Liver (tissue), 9 donors: Measurements from ENCODE around the gene TMCC2. TPM values are rescaled to one million over a fixed set of nuclear protein-coding genes. Genes with fewer than 3 reads are reported as not detected.

ENCODE experiments used
- DNase-seq: peaks from one replicate; pipeline ENCODE4 v3.0.0-alpha.2; 2017; ENCODE audit warnings: low spot score
- H3K27ac ChIP-seq, 2 donors: one replicate each; pipeline ENCODE4 v1.7.0; 2013; ENCODE audit warnings: inconsistent platforms in 2 of 2, low read length in 2 of 2, control low read depth in 1 of 2, low read depth in 1 of 2, mild to moderate bottlenecking in 1 of 2
- H3K27me3 ChIP-seq, 4 donors: one replicate each; pipeline versions ENCODE4 v1.6.1 to v1.7.0; 2013; ENCODE audit warnings: low read length in 3 of 4, inconsistent platforms in 1 of 4, mild to moderate bottlenecking in 1 of 4, moderate library complexity in 1 of 4; ENCODE audit not compliant: control insufficient read depth in 4 of 4, insufficient read depth in 4 of 4
- H3K36me3 ChIP-seq, 4 donors: one replicate each; pipeline versions ENCODE4 v1.6.1 to v1.7.0; 2013; ENCODE audit warnings: low read length in 3 of 4, mild to moderate bottlenecking in 3 of 4, low read depth in 1 of 4, moderate library complexity in 1 of 4; ENCODE audit not compliant: control insufficient read depth in 4 of 4, insufficient read depth in 3 of 4
- H3K4me1 ChIP-seq, 4 donors: one replicate each; pipeline versions ENCODE4 v1.6.1 to v1.7.0; 2013; ENCODE audit warnings: low read length in 3 of 4, mild to moderate bottlenecking in 3 of 4, moderate library complexity in 1 of 4; ENCODE audit not compliant: control insufficient read depth in 4 of 4, insufficient read depth in 4 of 4
- H3K4me3 ChIP-seq, 3 donors: one replicate each; pipeline versions ENCODE4 v1.6.1 to v1.7.0; 2013; ENCODE audit warnings: low read length in 3 of 3, control low read depth in 1 of 3, low read depth in 1 of 3, mild to moderate bottlenecking in 1 of 3
- H3K9ac ChIP-seq, 2 donors: one replicate each; pipeline ENCODE4 v1.7.0; 2013; ENCODE audit warnings: low read length in 2 of 2, mild to moderate bottlenecking in 2 of 2, moderate library complexity in 2 of 2, control low read depth in 1 of 2, low read depth in 1 of 2
- H3K9me3 ChIP-seq, 4 donors: one replicate each; pipeline versions ENCODE4 v1.6.1 to v1.7.0; 2013; ENCODE audit warnings: low read length in 3 of 4; ENCODE audit not compliant: control insufficient read depth in 4 of 4
- CTCF ChIP-seq: fragments of 150-350 bp; IDR thresholded peaks from 2 replicates; pipeline ENCODE4 v1.5.1; 2017; ENCODE audit warnings: improper control_type of control experiment, low read depth, low read length; ENCODE audit not compliant: missing input control
- FOXA1 ChIP-seq: IDR thresholded peaks from 2 replicates; pipeline ENCODE4 v1.6.1; 2016; ENCODE audit warnings: antibody characterized with exemption
- FOXA2 ChIP-seq: IDR thresholded peaks from 2 replicates; pipeline ENCODE4 v1.6.1; 2016; ENCODE audit warnings: antibody characterized with exemption
- GABPA ChIP-seq, 2 donors: IDR thresholded peaks in 1 of 2; conservative IDR thresholded peaks in 1 of 2; 2 replicates each; pipeline ENCODE4 v1.6.1; 2016; ENCODE audit warnings: antibody characterized with exemption in 2 of 2, mild to moderate bottlenecking in 1 of 2, moderate library complexity in 1 of 2
- HNF4A ChIP-seq, 2 donors: conservative IDR thresholded peaks; 2 replicates each; pipeline ENCODE4 v1.6.1; 2016; ENCODE audit warnings: antibody characterized with exemption in 2 of 2, mild to moderate bottlenecking in 2 of 2
- HNF4G ChIP-seq: IDR thresholded peaks from 2 replicates; pipeline ENCODE4 v1.6.1; 2016; ENCODE audit warnings: antibody characterized with exemption
- JUND ChIP-seq, 2 donors: IDR thresholded peaks; 2 replicates each; pipeline ENCODE4 v1.6.1; 2016; ENCODE audit warnings: antibody characterized with exemption in 2 of 2
- NR2F2 ChIP-seq: IDR thresholded peaks from 2 replicates; pipeline ENCODE4 v1.6.1; 2016; ENCODE audit warnings: antibody characterized with exemption
- RAD21 ChIP-seq, 2 donors: IDR thresholded peaks; 2 replicates each; pipeline ENCODE4 v1.6.1; 2016; ENCODE audit warnings: antibody characterized with exemption in 2 of 2, mild to moderate bottlenecking in 2 of 2
- REST ChIP-seq: IDR thresholded peaks from 2 replicates; pipeline ENCODE4 v1.6.1; 2016; ENCODE audit warnings: antibody characterized with exemption, mild to moderate bottlenecking
- RXRA ChIP-seq, 2 donors: IDR thresholded peaks; 2 replicates each; pipeline ENCODE4 v1.6.1; 2017 to 2018; ENCODE audit warnings: antibody characterized with exemption in 2 of 2, mild to moderate bottlenecking in 1 of 2
- SP1 ChIP-seq: IDR thresholded peaks from 2 replicates; pipeline ENCODE4 v1.6.1; 2018; ENCODE audit warnings: antibody characterized with exemption, mild to moderate bottlenecking
- TAF1 ChIP-seq: conservative IDR thresholded peaks from 2 replicates; pipeline ENCODE4 v1.6.1; 2016; ENCODE audit warnings: antibody characterized with exemption, mild to moderate bottlenecking
- YY1 ChIP-seq: IDR thresholded peaks from 2 replicates; pipeline ENCODE4 v1.6.1; 2016; ENCODE audit warnings: antibody characterized with exemption, mild to moderate bottlenecking
- WGBS: extraction: QIAGEN DNeasy Blood & Tissue Kit; methylation state at CpG from one replicate; pipeline ENCODE4 v1.1.7; 2013; 5-methylcytosine and 5-hydroxymethylcytosine counted together
- polyA plus RNA-seq, 2 donors: library from polyadenylated mRNA; stranded (reverse) in 1 of 2; unstranded in 1 of 2; fragments of 200-250 nt in 1 of 2; fragments of >200 nt in 1 of 2; fragmentation: Nextera tagmentation in 1 of 2; extraction: Ambion mirVana in 1 of 2; gene quantifications; one replicate each; pipeline versions ENCODE4 v1.2.1 to v1.2.3, GENCODE V29; 2013 to 2015
- total RNA-seq, 2 donors: library from RNA; depleted of rRNA; stranded (reverse); fragments of >200 nt; gene quantifications; one replicate each; pipeline ENCODE4 v1.2.3, GENCODE V29; 2014
- TF ChIP-seq, protein P1 (sequence below): IDR thresholded peaks from 2 replicates; pipeline ENCODE4 v1.6.1; 2016; ENCODE audit warnings: antibody characterized with exemption
- TF ChIP-seq, protein P2 (sequence below): IDR thresholded peaks from 2 replicates; pipeline ENCODE4 v1.6.1; 2016; ENCODE audit warnings: antibody characterized with exemption
- TF ChIP-seq, protein P3 (sequence below): IDR thresholded peaks from 2 replicates; pipeline ENCODE4 v1.6.1; 2016; ENCODE audit warnings: antibody characterized with exemption
- donor health status: healthy.
- donor health status: healthy.
- donor health status: healthy.
- donor health status: healthy.
- donor health status: healthy.

TMCC2 gene
- total and polyA plus RNA-seq, 4 donors, result 0.06 to 452 (median 0.21) TPM

GRCh38 chr1:205250699-205251098 is 23.0 kb downstream of the TMCC2 start:
- 68% methylated on average over 6 of the region's 6 CpGs for WGBS
- Histone ChIP-seq H3K27me3 (no peaks in the 10 kb centered on the region), H3K4me1 (no peaks in the 10 kb centered on the region), H3K27ac (no peak overlapping the region), H3K4me3 (no peak overlapping the region), H3K9me3 (no peaks in the 10 kb centered on the region), H3K9ac (no peak overlapping the region), H3K36me3 (no peaks in the 10 kb centered on the region)
- TF ChIP-seq HNF4A (conservative IDR thresholded peaks at IDR 0.05) (no peak), GABPA (IDR thresholded peaks at IDR 0.05 in 1 of 2, conservative IDR thresholded peaks at IDR 0.05 in 1 of 2) (no peak), NR2F2 (no peak), FOXA2 (no peak), YY1 (no peak), HNF4G (no peak), RXRA (IDR thresholded peaks at IDR 0.05) (no peak), RAD21 (IDR thresholded peaks at IDR 0.05) (no peak), CTCF (no peak), JUND (IDR thresholded peaks at IDR 0.05) (no peak), FOXA1 (no peak), SP1 (no peak), TAF1 (no peak), REST (no peak)
- TF ChIP-seq, protein P1, sequence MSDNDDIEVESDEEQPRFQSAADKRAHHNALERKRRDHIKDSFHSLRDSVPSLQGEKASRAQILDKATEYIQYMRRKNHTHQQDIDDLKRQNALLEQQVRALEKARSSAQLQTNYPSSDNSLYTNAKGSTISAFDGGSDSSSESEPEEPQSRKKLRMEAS, result no peak
- TF ChIP-seq, protein P2, sequence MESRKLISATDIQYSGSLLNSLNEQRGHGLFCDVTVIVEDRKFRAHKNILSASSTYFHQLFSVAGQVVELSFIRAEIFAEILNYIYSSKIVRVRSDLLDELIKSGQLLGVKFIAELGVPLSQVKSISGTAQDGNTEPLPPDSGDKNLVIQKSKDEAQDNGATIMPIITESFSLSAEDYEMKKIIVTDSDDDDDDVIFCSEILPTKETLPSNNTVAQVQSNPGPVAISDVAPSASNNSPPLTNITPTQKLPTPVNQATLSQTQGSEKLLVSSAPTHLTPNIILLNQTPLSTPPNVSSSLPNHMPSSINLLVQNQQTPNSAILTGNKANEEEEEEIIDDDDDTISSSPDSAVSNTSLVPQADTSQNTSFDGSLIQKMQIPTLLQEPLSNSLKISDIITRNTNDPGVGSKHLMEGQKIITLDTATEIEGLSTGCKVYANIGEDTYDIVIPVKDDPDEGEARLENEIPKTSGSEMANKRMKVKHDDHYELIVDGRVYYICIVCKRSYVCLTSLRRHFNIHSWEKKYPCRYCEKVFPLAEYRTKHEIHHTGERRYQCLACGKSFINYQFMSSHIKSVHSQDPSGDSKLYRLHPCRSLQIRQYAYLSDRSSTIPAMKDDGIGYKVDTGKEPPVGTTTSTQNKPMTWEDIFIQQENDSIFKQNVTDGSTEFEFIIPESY, result no peak
- TF ChIP-seq, protein P3, sequence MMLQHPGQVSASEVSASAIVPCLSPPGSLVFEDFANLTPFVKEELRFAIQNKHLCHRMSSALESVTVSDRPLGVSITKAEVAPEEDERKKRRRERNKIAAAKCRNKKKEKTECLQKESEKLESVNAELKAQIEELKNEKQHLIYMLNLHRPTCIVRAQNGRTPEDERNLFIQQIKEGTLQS, result no peak
- no peak for DNase-seq

GRCh38 chr1:205251576-205251975 is 23.8 kb downstream of the TMCC2 start:
- H3K9ac ChIP-seq, result no peak overlapping the region
- H3K4me1 ChIP-seq, result peaks cover 0 to 2% (median 0%) of the 10 kb centered on the region in 4 donors
- H3K9me3 ChIP-seq, result no peaks in the 10 kb centered on the region
- H3K36me3 ChIP-seq, result no peaks in the 10 kb centered on the region
- H3K27ac ChIP-seq, result no peak overlapping the region
- H3K4me3 ChIP-seq, result no peak overlapping the region
- no peak for DNase-seq
- H3K27me3 ChIP-seq, result no peaks in the 10 kb centered on the region
- WGBS, result 78% methylated on average over 5 of the region's 5 CpGs
- TF ChIP-seq NR2F2, result no peak
- TF ChIP-seq, protein P2, result no peak
- no peak for TF ChIP-seq RAD21 (IDR thresholded peaks at IDR 0.05)
- no peak for TF ChIP-seq HNF4G
- no peak for TF ChIP-seq YY1
- TF ChIP-seq TAF1, result no peak
- no peak for TF ChIP-seq JUND (IDR thresholded peaks at IDR 0.05)
- no peak for TF ChIP-seq CTCF
- TF ChIP-seq, protein P3, result no peak
- no peak for TF ChIP-seq FOXA1
